ENCODE measurements around the gene CTNNA2. TPM values are rescaled to one million over a fixed set of nuclear protein-coding genes. Genes with fewer than 3 reads are reported as not detected.

The CTNNA2 gene
- polyA plus RNA-seq, 4 donors, result 0.27 to 2.8 (median 1.3) TPM; not detected in 1

DNA sequence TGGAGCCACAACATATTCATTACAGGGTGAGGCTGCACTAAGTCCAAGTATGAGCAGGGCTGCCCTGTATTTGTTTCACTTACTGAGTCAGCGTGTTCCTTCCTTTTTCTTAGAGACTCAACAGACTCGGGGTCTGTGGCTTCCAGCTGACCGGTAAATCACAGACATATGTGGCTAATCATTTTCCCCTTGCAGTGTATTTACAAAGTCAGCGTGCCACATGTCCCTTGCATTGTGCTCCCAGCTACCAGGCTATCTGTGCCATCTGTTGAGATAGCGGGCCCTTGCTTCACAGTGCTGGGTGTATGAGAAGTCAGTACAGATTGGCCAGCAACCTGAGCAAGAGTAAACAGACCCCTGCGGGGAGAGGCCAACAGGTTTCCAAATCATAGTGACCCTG, 537.4 kb downstream of the CTNNA2 start:
- FAIRE-seq (no peak), DNase-seq (no peak)
- Histone ChIP-seq H3K36me3 (ENCODE audit: control insufficient read depth in 3 of 3, insufficient read depth in 2 of 3, low read depth in 1 of 3, low read length in 3 of 3) (no peaks in the 10 kb centered on the region), H3K9me3 (ENCODE audit: control insufficient read depth in 2 of 2, insufficient read depth in 1 of 2, low read depth in 1 of 2, low read length in 1 of 2) (no peaks in the 10 kb centered on the region), H3K27me3 (ENCODE audit: control insufficient read depth in 3 of 3, insufficient read depth in 3 of 3, low read length in 3 of 3) (no peaks in the 10 kb centered on the region), H3K4me1 (ENCODE audit: control insufficient read depth in 3 of 3, insufficient read depth in 2 of 3, low read depth in 1 of 3, low read length in 2 of 3) (no peaks in the 10 kb centered on the region), H3K27ac (ENCODE audit: low read depth in 1 of 3, low read length in 2 of 3) (no peak overlapping the region), H3K4me3 (ENCODE audit: low read depth in 1 of 3, low read length in 3 of 3) (no peak overlapping the region)
- WGBS, 3 donors, result 51 to 63% (median 57%) methylated on average over 6 of the region's 6 CpGs

DNA sequence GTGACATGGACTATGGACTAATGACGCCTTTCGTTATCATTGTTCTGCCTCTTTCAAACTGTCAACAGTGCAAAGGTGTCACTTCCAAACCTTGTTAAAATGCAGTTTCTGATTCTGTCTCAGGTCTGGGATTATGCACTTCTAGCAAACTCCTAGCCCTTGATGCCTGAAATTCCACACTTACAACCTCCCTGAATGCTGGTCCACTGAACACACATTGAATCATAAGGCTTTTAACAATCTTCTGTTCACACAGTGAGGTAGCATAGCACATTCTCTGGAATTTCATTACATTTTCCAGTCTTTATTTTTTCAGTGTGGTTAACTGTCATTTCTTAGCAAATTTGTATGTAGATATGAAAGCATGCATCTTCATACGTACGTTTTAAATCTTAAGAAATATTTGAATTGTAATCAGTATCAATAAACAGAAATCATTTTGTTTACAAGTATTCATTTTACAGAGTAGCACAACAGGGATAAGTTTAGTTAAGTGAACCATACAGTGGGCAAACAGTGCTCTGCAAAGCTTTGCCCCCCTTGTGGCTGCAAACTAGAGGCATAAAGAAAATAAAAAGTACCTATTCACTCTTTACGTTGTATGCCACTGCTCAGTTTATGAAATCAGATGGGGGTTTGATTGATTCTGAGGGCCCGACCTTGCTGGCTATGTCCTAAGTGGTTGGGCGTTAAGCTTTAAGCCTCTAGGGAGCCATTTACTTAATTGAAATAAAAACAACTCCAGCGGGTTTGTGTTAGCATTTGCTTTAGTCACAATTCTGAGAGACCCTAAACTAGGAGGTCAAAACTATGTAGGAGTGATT, 540.9 kb downstream of the CTNNA2 start:
- Histone ChIP-seq H3K4me3 (ENCODE audit: low read depth in 1 of 3, low read length in 3 of 3) (no peak overlapping the region), H3K9me3 (ENCODE audit: control insufficient read depth in 2 of 2, insufficient read depth in 1 of 2, low read depth in 1 of 2, low read length in 1 of 2) (no peaks in the 10 kb centered on the region), H3K27me3 (ENCODE audit: control insufficient read depth in 3 of 3, insufficient read depth in 3 of 3, low read length in 3 of 3) (no peaks in the 10 kb centered on the region), H3K36me3 (ENCODE audit: control insufficient read depth in 3 of 3, insufficient read depth in 2 of 3, low read depth in 1 of 3, low read length in 3 of 3) (no peaks in the 10 kb centered on the region), H3K27ac (ENCODE audit: low read depth in 1 of 3, low read length in 2 of 3) (no peak overlapping the region), H3K4me1 (ENCODE audit: control insufficient read depth in 3 of 3, insufficient read depth in 2 of 3, low read depth in 1 of 3, low read length in 2 of 3) (no peaks in the 10 kb centered on the region)
- 48 to 62% (median 59%) methylated on average over 8 of the region's 8 CpGs for WGBS, 3 donors
- FAIRE-seq (no peak), DNase-seq (peak; percentile 21 to 24)

DNA sequence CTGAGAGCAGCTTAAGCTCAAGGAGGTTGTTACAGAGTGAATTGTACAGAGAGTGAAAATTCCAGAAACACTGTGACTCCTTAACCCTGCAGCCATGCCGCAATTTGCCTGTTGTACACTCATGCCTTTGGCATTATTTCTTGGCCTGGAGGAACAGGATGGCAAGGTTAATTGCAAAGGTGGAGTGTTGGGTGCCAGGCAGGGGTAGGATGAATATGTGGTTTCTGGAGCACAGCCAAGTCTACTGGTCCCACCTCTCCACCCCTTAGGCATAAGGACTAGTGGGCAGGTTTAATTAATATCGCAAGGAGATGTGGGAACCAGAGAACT, 541.5 kb downstream of the CTNNA2 start:
- FAIRE-seq (no peak), DNase-seq (no peak)
- Histone ChIP-seq H3K4me3 (ENCODE audit: low read depth in 1 of 3, low read length in 3 of 3) (no peak overlapping the region), H3K27ac (ENCODE audit: low read depth in 1 of 3, low read length in 2 of 3) (no peak overlapping the region), H3K9me3 (ENCODE audit: control insufficient read depth in 2 of 2, insufficient read depth in 1 of 2, low read depth in 1 of 2, low read length in 1 of 2) (no peaks in the 10 kb centered on the region), H3K36me3 (ENCODE audit: control insufficient read depth in 3 of 3, insufficient read depth in 2 of 3, low read depth in 1 of 3, low read length in 3 of 3) (no peaks in the 10 kb centered on the region), H3K4me1 (ENCODE audit: control insufficient read depth in 3 of 3, insufficient read depth in 2 of 3, low read depth in 1 of 3, low read length in 2 of 3) (no peaks in the 10 kb centered on the region), H3K27me3 (ENCODE audit: control insufficient read depth in 3 of 3, insufficient read depth in 3 of 3, low read length in 3 of 3) (no peaks in the 10 kb centered on the region)
- 87 to 90% (median 89%) methylated on average over 2 of the region's 2 CpGs for whole genome bisulfite sequencing, 3 donors

- Histone ChIP-seq H3K9me3 (ENCODE audit: control insufficient read depth in 2 of 2, insufficient read depth in 1 of 2, low read depth in 1 of 2, low read length in 1 of 2) (no peaks in the 10 kb centered on the region), H3K4me3 (ENCODE audit: low read depth in 1 of 3, low read length in 3 of 3) (no peak overlapping the region), H3K4me1 (ENCODE audit: control insufficient read depth in 3 of 3, insufficient read depth in 2 of 3, low read depth in 1 of 3, low read length in 2 of 3) (no peaks in the 10 kb centered on the region), H3K36me3 (ENCODE audit: control insufficient read depth in 3 of 3, insufficient read depth in 2 of 3, low read depth in 1 of 3, low read length in 3 of 3) (no peaks in the 10 kb centered on the region), H3K27me3 (ENCODE audit: control insufficient read depth in 3 of 3, insufficient read depth in 3 of 3, low read length in 3 of 3) (no peaks in the 10 kb centered on the region), H3K27ac (ENCODE audit: low read depth in 1 of 3, low read length in 2 of 3) (no peak overlapping the region)
- no peak for FAIRE-seq
- no peak for DNase-seq
- 90 to 94% (median 90%) methylated on average over 1 of the region's 1 CpG for WGBS, 3 donors
Observed at GRCh38 chr2:80057956-80058355, 545.1 kb downstream of the CTNNA2 start.

DNA sequence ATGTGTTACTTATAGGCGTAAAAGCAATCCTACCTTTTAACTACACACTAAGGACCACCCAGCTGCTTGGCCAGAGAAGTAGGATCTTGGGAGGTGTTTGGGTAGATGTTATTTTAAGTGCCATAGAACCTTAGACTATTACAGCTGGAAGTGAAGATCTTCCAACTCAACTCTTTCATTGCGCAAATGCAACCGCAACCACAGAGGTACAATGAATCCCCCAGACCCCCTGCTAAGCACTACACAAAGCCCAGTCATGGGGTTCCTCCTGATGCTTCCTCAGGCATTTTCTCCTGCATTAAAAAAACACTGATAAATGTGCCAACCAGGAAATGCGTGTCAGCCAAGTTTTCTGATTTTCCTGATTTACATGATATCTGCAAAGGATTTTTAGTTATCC, 545.7 kb downstream of the CTNNA2 start:
- Histone ChIP-seq H3K4me3 (ENCODE audit: low read depth in 1 of 3, low read length in 3 of 3) (no peak overlapping the region), H3K27me3 (ENCODE audit: control insufficient read depth in 3 of 3, insufficient read depth in 3 of 3, low read length in 3 of 3) (no peaks in the 10 kb centered on the region), H3K9me3 (ENCODE audit: control insufficient read depth in 2 of 2, insufficient read depth in 1 of 2, low read depth in 1 of 2, low read length in 1 of 2) (no peaks in the 10 kb centered on the region), H3K4me1 (ENCODE audit: control insufficient read depth in 3 of 3, insufficient read depth in 2 of 3, low read depth in 1 of 3, low read length in 2 of 3) (no peaks in the 10 kb centered on the region), H3K36me3 (ENCODE audit: control insufficient read depth in 3 of 3, insufficient read depth in 2 of 3, low read depth in 1 of 3, low read length in 3 of 3) (no peaks in the 10 kb centered on the region), H3K27ac (ENCODE audit: low read depth in 1 of 3, low read length in 2 of 3) (no peak overlapping the region)
- FAIRE-seq (no peak), DNase-seq (no peak)
- WGBS, 3 donors, result 84 to 85% (median 85%) methylated on average over 4 of the region's 4 CpGs

- no peak for FAIRE-seq
- H3K4me3 ChIP-seq (ENCODE audit: low read depth in 1 of 3, low read length in 3 of 3), result no peak overlapping the region
- H3K27ac ChIP-seq (ENCODE audit: low read depth in 1 of 3, low read length in 2 of 3), result no peak overlapping the region
- no peaks in the 10 kb centered on the region for H3K36me3 ChIP-seq (ENCODE audit: control insufficient read depth in 3 of 3, insufficient read depth in 2 of 3, low read depth in 1 of 3, low read length in 3 of 3)
- 82 to 86% (median 84%) methylated on average over 5 of the region's 5 CpGs for WGBS, 3 donors
- no peak for DNase-seq
- H3K4me1 ChIP-seq (ENCODE audit: control insufficient read depth in 3 of 3, insufficient read depth in 2 of 3, low read depth in 1 of 3, low read length in 2 of 3), result no peaks in the 10 kb centered on the region
- no peaks in the 10 kb centered on the region for H3K9me3 ChIP-seq (ENCODE audit: control insufficient read depth in 2 of 2, insufficient read depth in 1 of 2, low read depth in 1 of 2, low read length in 1 of 2)
- no peaks in the 10 kb centered on the region for H3K27me3 ChIP-seq (ENCODE audit: control insufficient read depth in 3 of 3, insufficient read depth in 3 of 3, low read length in 3 of 3)
Observed at GRCh38 chr2:80059447-80059846, 546.6 kb downstream of the CTNNA2 start.

- H3K27me3 ChIP-seq (ENCODE audit: control insufficient read depth in 3 of 3, insufficient read depth in 3 of 3, low read length in 3 of 3), result no peaks in the 10 kb centered on the region
- H3K4me1 ChIP-seq (ENCODE audit: control insufficient read depth in 3 of 3, insufficient read depth in 2 of 3, low read depth in 1 of 3, low read length in 2 of 3), result no peaks in the 10 kb centered on the region
- no peak overlapping the region for H3K27ac ChIP-seq (ENCODE audit: low read depth in 1 of 3, low read length in 2 of 3)
- no peaks in the 10 kb centered on the region for H3K9me3 ChIP-seq (ENCODE audit: control insufficient read depth in 2 of 2, insufficient read depth in 1 of 2, low read depth in 1 of 2, low read length in 1 of 2)
- no peak overlapping the region for H3K4me3 ChIP-seq (ENCODE audit: low read depth in 1 of 3, low read length in 3 of 3)
- no peak for DNase-seq
- no peak for FAIRE-seq
- H3K36me3 ChIP-seq (ENCODE audit: control insufficient read depth in 3 of 3, insufficient read depth in 2 of 3, low read depth in 1 of 3, low read length in 3 of 3), result no peaks in the 10 kb centered on the region
Observed at GRCh38 chr2:80061881-80062280, 549.0 kb downstream of the CTNNA2 start.

DNA sequence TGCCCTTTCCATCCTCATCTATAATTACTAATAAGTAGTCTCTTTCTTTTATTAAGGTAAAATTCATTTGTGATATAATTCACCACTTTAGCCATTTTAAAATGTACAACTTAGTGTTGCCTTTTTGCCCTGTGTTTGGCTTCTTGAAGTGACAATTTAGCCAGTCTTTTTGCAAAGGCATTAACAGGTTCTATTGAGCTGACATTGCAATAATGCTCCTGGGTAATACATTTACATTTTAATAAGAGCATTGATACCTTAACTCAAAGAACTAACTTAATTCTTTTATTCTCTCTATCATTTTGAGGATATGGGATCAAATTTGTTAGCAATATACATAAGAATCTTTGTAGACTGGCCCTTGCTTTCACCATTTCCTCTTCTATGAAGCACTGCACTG, 549.4 kb downstream of the CTNNA2 start:
- Histone ChIP-seq H3K27ac (ENCODE audit: low read depth in 1 of 3, low read length in 2 of 3) (no peak overlapping the region), H3K4me3 (ENCODE audit: low read depth in 1 of 3, low read length in 3 of 3) (no peak overlapping the region), H3K27me3 (ENCODE audit: control insufficient read depth in 3 of 3, insufficient read depth in 3 of 3, low read length in 3 of 3) (no peaks in the 10 kb centered on the region), H3K36me3 (ENCODE audit: control insufficient read depth in 3 of 3, insufficient read depth in 2 of 3, low read depth in 1 of 3, low read length in 3 of 3) (no peaks in the 10 kb centered on the region), H3K9me3 (ENCODE audit: control insufficient read depth in 2 of 2, insufficient read depth in 1 of 2, low read depth in 1 of 2, low read length in 1 of 2) (no peaks in the 10 kb centered on the region), H3K4me1 (ENCODE audit: control insufficient read depth in 3 of 3, insufficient read depth in 2 of 3, low read depth in 1 of 3, low read length in 2 of 3) (no peaks in the 10 kb centered on the region)
- no peak for FAIRE-seq
- DNase-seq, result no peak

DNA sequence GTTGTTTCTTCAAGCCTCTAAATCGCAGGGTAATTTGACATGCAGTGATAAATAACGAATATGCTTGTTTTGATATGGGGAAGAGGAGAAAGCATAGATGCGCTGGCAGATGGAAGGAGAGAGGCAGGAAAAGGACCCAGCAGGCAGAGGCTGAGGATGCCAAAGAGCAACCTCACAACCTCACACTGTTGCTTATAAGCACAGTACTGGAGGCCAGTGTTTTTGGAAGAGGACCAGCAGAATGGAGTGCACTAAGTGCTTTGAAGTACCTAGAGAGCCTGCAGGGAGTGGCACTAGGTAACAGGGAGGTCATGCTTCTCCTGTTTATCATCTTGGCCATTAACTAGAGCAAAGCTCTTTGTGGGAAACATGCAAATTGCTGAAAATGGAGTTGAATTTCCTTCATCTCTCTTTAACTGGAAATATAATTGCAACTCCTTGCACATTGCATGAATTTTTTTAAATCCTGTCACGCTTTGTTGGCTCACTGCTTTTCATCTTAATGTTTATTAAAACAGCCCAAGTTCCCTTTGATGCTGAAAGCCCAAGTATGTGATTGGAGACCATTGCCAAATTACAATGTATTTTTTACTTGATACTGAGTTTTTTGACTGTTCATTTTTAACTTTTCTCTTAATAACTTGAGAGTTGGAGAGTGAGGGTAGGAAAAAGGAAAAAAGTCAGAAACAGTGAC, 555.3 kb downstream of the CTNNA2 start:
- H3K4me3 ChIP-seq (ENCODE audit: low read depth in 1 of 3, low read length in 3 of 3), result no peak overlapping the region
- no peaks in the 10 kb centered on the region for H3K27me3 ChIP-seq (ENCODE audit: control insufficient read depth in 3 of 3, insufficient read depth in 3 of 3, low read length in 3 of 3)
- DNase-seq (no peak), FAIRE-seq (no peak)
- no peaks in the 10 kb centered on the region for H3K9me3 ChIP-seq (ENCODE audit: control insufficient read depth in 2 of 2, insufficient read depth in 1 of 2, low read depth in 1 of 2, low read length in 1 of 2)
- no peaks in the 10 kb centered on the region for H3K4me1 ChIP-seq (ENCODE audit: control insufficient read depth in 3 of 3, insufficient read depth in 2 of 3, low read depth in 1 of 3, low read length in 2 of 3)
- no peak overlapping the region for H3K27ac ChIP-seq (ENCODE audit: low read depth in 1 of 3, low read length in 2 of 3)
- 81 to 87% (median 82%) methylated on average over 4 of the region's 4 CpGs for WGBS, 3 donors
- no peaks in the 10 kb centered on the region for H3K36me3 ChIP-seq (ENCODE audit: control insufficient read depth in 3 of 3, insufficient read depth in 2 of 3, low read depth in 1 of 3, low read length in 3 of 3)

Data from small intestine (tissue), 7 donors.